SK-N-SH (cell line): ENCODE results near the gene EOGT. TPM values are rescaled to one million over a fixed set of nuclear protein-coding genes. Genes with fewer than 3 reads are reported as not detected.

Source experiments
- CTCF ChIA-PET: fragments of 300-600, 350-600 bp; formaldehyde crosslinking; extraction: SDS; loops from one replicate; lab custom pipeline; 2021; lab: Yijun Ruan, JAX
- POLR2A ChIA-PET: fragments of 350-600 bp; sonication (Branson Sonifier 250); formaldehyde crosslinking; extraction: SDS; loops from one replicate; lab custom pipeline; 2020; ENCODE audit warnings: antibody characterized with exemption, inconsistent platforms; lab: Yijun Ruan, JAX
- DNase-seq: peaks from one replicate; pipeline ENCODE4 v3.0.0; 2012
- H2AFZ ChIP-seq: fragments of 200-600 bp; sonication (generic); 2 replicates; pipeline ENCODE4 v1.8.1; 2016; ENCODE audit warnings: antibody characterized with exemption, mild to moderate bottlenecking, low read depth
- H3F3A ChIP-seq: fragments of 200-600 bp; sonication (generic); replicated peaks from 2 replicates; pipeline ENCODE3; 2016; ENCODE audit warnings: antibody characterized with exemption, mild to moderate bottlenecking; ENCODE audit not compliant: insufficient read depth
- H3K27ac ChIP-seq, 2 experiments: fragments of 200-500 bp in 1 of 2; fragments of 200-600 bp in 1 of 2; sonication (Bioruptor generic) in 1 of 2; sonication (generic), shearing (Covaris generic) in 1 of 2; 2 replicates each; pipeline versions ENCODE4 v1.5.1 to v1.6.1; 2014 to 2016; ENCODE audit warnings: low read depth in 2 of 2, inconsistent platforms in 1 of 2, low read length in 1 of 2, mild to moderate bottlenecking in 1 of 2, mixed read lengths in 1 of 2
- H3K27me3 ChIP-seq: fragments of 200-600 bp; sonication (generic), shearing (Covaris generic); 2 replicates; pipeline ENCODE4 v1.6.1; 2016; ENCODE audit warnings: mixed run types; ENCODE audit not compliant: insufficient read depth
- H3K36me3 ChIP-seq, 2 experiments: fragments of 200-500 bp in 1 of 2; fragments of 200-600 bp in 1 of 2; sonication (Bioruptor generic) in 1 of 2; sonication (generic) in 1 of 2; replicated peaks in 1 of 2; 2 replicates each; pipeline versions ENCODE3 to v1.5.1; 2014 to 2016; ENCODE audit warnings: low read length in 1 of 2, mild to moderate bottlenecking in 1 of 2; ENCODE audit not compliant: insufficient read depth in 2 of 2, control insufficient read depth in 1 of 2
- H3K4me1 ChIP-seq, 2 experiments: fragments of 200-500 bp in 1 of 2; fragments of 200-600 bp in 1 of 2; sonication (Bioruptor generic) in 1 of 2; sonication (generic), shearing (Covaris generic) in 1 of 2; 2 replicates each; pipeline versions ENCODE4 v1.5.1 to v1.6.1; 2014 to 2016; ENCODE audit warnings: low read depth in 1 of 2, low read length in 1 of 2, mixed run types in 1 of 2; ENCODE audit not compliant: insufficient read depth in 2 of 2, control insufficient read depth in 1 of 2
- H3K4me2 ChIP-seq: fragments of 200-600 bp; sonication (generic), shearing (Covaris generic); 2 replicates; pipeline ENCODE4 v1.6.1; 2017; ENCODE audit warnings: mixed run types
- H3K4me3 ChIP-seq, 2 experiments: fragments of 200-500 bp in 1 of 2; fragments of 200-600 bp in 1 of 2; sonication (Bioruptor generic) in 1 of 2; sonication (generic), shearing (Covaris generic) in 1 of 2; 2 replicates each; pipeline versions ENCODE4 v1.5.1 to v1.8.1; 2014 to 2016; ENCODE audit warnings: low read depth in 2 of 2, inconsistent platforms in 1 of 2, low read length in 1 of 2, mild to moderate bottlenecking in 1 of 2, mixed read lengths in 1 of 2, moderate library complexity in 1 of 2
- H3K79me2 ChIP-seq: fragments of 200-600 bp; sonication (generic); 2 replicates; pipeline ENCODE4 v1.8.1; 2017; ENCODE audit warnings: mild to moderate bottlenecking; ENCODE audit not compliant: insufficient read depth
- H3K9ac ChIP-seq: fragments of 200-600 bp; sonication (generic); 2 replicates; pipeline ENCODE4 v1.6.1; 2017; ENCODE audit warnings: mixed run types
- H3K9me2 ChIP-seq: fragments of 200-600 bp; sonication (generic); 2 replicates; pipeline ENCODE4 v1.6.1; 2017; ENCODE audit warnings: mixed run types
- H3K9me3 ChIP-seq: fragments of 200-600 bp; sonication (generic); 2 replicates; pipeline ENCODE4 v1.6.1; 2017; ENCODE audit warnings: mixed run types, mild to moderate bottlenecking, moderate library complexity
- H4K20me1 ChIP-seq: fragments of 200-600 bp; sonication (generic); 2 replicates; pipeline ENCODE4 v1.6.1; 2017; ENCODE audit warnings: mild to moderate bottlenecking, mixed run types; ENCODE audit not compliant: insufficient read depth
- CTCF ChIP-seq: fragments of 200-600 bp; sonication (generic); IDR thresholded peaks from 2 replicates; pipeline ENCODE4 v1.6.1; 2017; ENCODE audit warnings: antibody characterized with exemption, mild to moderate bottlenecking, moderate library complexity
- EP300 ChIP-seq, 2 experiments: IDR thresholded peaks; 2 replicates each; pipeline versions ENCODE4 v1.4.0 to v1.6.1; 2012; ENCODE audit warnings: borderline replicate concordance in 1 of 2, low read depth in 1 of 2, low read length in 1 of 2
- FOXJ3 ChIP-seq: sonication (generic); formaldehyde crosslinking; IDR thresholded peaks from 2 replicates; pipeline ENCODE4 v1.5.1; 2020; ENCODE audit warnings: mild to moderate bottlenecking, missing genetic modification reagents
- JUND ChIP-seq: IDR thresholded peaks from 2 replicates; pipeline ENCODE4 v1.4.0; 2012
- MAX ChIP-seq: IDR thresholded peaks from 2 replicates; pipeline ENCODE4 v1.4.0; 2012; ENCODE audit warnings: low read depth
- RXRA ChIP-seq: IDR thresholded peaks from 2 replicates; pipeline ENCODE4 v1.4.0; 2012; ENCODE audit warnings: low read depth, mild to moderate bottlenecking, borderline replicate concordance
- TCF12 ChIP-seq: IDR thresholded peaks from 2 replicates; pipeline ENCODE4 v1.4.0; 2012
- WGBS: methylation state at CpG from one replicate; pipeline ENCODE4 v1.1.6; 2017; ENCODE audit warnings: low lambda C conversion rate; 5-methylcytosine and 5-hydroxymethylcytosine counted together
- polyA plus RNA-seq, 3 experiments: library from polyadenylated mRNA; depleted of rRNA; stranded (reverse); fragments of >200 nt; gene quantifications; 2 replicates each; pipeline ENCODE4 v1.2.3, GENCODE V29; 2012
- TF ChIP-seq, protein P1 (sequence below): IDR thresholded peaks from 2 replicates; pipeline ENCODE4; 2012
- TF ChIP-seq, protein P2 (sequence below): IDR thresholded peaks from 2 replicates; pipeline ENCODE4 v1.4.0; 2012; ENCODE audit warnings: low read depth, borderline replicate concordance

EOGT gene
- polyA plus RNA-seq, 1 of the 3 experiments (the other 2 are of a cell fraction), result 6.0 TPM

DNA sequence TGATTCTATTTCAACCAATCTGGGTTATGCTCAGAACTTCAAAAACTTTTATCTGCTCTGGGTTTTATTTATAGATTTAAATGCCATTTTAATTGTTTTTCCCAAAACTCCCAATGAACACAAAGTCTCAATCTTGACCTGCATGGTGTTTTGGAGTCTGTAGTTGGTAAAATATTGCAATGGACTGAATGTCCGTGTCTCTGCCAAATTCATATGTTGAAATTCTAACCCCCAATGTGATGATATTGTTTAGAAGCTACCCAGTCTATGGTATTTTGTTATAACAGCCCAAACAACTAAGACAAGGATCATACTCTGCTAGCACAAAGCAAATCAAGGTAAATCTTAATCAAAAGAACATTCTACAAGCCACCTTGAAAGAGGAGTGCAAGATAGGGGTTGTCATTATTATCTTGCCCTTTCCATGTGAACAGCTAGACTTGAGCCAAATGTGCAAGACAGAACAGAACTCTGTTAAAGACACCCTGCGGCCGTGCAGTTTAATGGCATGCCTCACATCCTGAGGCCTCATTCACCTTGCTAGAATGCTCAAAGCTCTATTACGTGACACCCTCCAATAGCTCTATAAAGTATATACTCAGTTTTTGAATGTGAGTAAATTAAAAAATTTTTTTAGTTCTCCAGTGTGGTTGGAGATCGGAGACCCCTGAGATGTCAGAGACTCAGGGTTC lies 7.5 kb downstream of the EOGT start:
- ChIA-PET POLR2A (no interaction called here), CTCF (interaction anchor here (0.9 to 1.6 kb wide), 5 partner anchors 8 to 404 kb away, joined by 3 to 5 read pairs (median 4); partner anchors contain the start of gene EOGT)
- no peaks in the 10 kb centered on the region for H3K9me3 ChIP-seq
- H3K36me3 ChIP-seq, result peaks cover 41 to 57% of the 10 kb centered on the region in 2 experiments
- no peak overlapping the region for H3K4me2 ChIP-seq
- no peak overlapping the region for H3K27ac ChIP-seq
- no peaks in the 10 kb centered on the region for H3K9me2 ChIP-seq
- DNase-seq, result no peak
- WGBS, result 95% methylated on average over 5 of the region's 5 CpGs
- H3K79me2 ChIP-seq, result no peaks in the 10 kb centered on the region
- no peaks in the 10 kb centered on the region for H3F3A ChIP-seq
- H2AFZ ChIP-seq, result no peak overlapping the region
- H3K9ac ChIP-seq, result no peak overlapping the region
- H3K27me3 ChIP-seq, result no peaks in the 10 kb centered on the region
- TF ChIP-seq FOXJ3 (CRISPR knock-in tag) (no peak), CTCF (no peak), EP300 (IDR thresholded peaks at IDR 0.05; ENCODE audit: borderline replicate concordance in 1 of 2, low read depth in 1 of 2, low read length in 1 of 2) (no peak), JUND (no peak)
- TF ChIP-seq, protein P1, sequence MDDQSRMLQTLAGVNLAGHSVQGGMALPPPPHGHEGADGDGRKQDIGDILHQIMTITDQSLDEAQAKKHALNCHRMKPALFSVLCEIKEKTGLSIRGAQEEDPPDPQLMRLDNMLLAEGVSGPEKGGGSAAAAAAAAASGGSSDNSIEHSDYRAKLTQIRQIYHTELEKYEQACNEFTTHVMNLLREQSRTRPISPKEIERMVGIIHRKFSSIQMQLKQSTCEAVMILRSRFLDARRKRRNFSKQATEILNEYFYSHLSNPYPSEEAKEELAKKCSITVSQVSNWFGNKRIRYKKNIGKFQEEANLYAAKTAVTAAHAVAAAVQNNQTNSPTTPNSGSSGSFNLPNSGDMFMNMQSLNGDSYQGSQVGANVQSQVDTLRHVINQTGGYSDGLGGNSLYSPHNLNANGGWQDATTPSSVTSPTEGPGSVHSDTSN, result no peak
- TF ChIP-seq, protein P2, sequence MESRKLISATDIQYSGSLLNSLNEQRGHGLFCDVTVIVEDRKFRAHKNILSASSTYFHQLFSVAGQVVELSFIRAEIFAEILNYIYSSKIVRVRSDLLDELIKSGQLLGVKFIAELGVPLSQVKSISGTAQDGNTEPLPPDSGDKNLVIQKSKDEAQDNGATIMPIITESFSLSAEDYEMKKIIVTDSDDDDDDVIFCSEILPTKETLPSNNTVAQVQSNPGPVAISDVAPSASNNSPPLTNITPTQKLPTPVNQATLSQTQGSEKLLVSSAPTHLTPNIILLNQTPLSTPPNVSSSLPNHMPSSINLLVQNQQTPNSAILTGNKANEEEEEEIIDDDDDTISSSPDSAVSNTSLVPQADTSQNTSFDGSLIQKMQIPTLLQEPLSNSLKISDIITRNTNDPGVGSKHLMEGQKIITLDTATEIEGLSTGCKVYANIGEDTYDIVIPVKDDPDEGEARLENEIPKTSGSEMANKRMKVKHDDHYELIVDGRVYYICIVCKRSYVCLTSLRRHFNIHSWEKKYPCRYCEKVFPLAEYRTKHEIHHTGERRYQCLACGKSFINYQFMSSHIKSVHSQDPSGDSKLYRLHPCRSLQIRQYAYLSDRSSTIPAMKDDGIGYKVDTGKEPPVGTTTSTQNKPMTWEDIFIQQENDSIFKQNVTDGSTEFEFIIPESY, result no peak
- no peaks in the 10 kb centered on the region; a peak in 1 of 4 replicates for H3K4me1 ChIP-seq
- no peaks in the 10 kb centered on the region for H4K20me1 ChIP-seq
- H3K4me3 ChIP-seq, result no peak overlapping the region

DNA sequence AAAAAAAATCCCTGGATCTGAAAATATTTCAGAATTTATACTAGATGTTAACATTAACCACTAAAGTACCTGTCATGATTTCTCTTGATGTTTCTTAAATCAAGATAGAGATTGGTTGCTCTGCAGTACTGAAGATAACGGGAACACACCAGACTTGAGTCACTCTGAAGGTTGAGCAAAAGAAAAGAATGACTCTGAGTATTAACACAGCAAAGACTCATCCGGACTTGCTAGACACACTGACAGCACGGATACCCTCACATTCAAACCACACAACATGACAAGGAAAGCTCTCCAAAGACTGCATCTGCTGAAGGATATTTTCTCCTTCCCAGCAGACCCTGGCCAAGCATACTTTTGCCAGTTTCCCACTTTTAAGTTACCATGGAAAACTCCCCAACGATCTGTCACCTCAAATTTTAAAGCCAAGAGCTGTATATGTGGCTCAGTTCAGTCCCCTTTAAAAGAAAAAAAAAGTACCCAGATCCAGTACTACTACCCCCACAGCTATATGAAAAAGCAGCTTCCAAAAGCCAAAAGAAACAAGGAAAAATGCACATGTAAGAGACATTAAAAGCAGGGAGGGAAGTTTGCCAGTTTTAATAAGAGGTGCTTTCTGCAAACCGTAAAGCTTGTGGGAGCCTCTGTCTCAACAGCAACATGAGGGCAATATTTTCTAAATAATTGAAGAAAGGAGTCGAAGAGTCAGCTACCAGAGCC lies 8.3 kb downstream of the EOGT start:
- POLR2A ChIA-PET, result no interaction called here
- CTCF ChIA-PET, result interaction anchor here (0.9 to 1.4 kb wide), 3 partner anchors 8 to 405 kb away, joined by 3 to 4 read pairs (median 3); partner anchors contain the start of gene EOGT
- no peaks in the 10 kb centered on the region for H3F3A ChIP-seq
- no peaks in the 10 kb centered on the region; a peak in 1 of 4 replicates for H3K4me1 ChIP-seq
- WGBS, result 83% methylated on average over 6 of the region's 6 CpGs
- TF ChIP-seq RXRA (no peak), MAX (no peak), TCF12 (no peak)
- no peaks in the 10 kb centered on the region for H3K79me2 ChIP-seq
- DNase-seq, result no peak
- H3K36me3 ChIP-seq, result peaks cover 44 to 51% of the 10 kb centered on the region in 2 experiments
- no peaks in the 10 kb centered on the region for H3K9me3 ChIP-seq
- H3K9ac ChIP-seq, result no peak overlapping the region
- H2AFZ ChIP-seq, result no peak overlapping the region
- no peak overlapping the region for H3K27ac ChIP-seq
- no peaks in the 10 kb centered on the region for H3K27me3 ChIP-seq
- no peaks in the 10 kb centered on the region for H4K20me1 ChIP-seq
- H3K9me2 ChIP-seq, result no peaks in the 10 kb centered on the region
- no peak overlapping the region for H3K4me3 ChIP-seq
- H3K4me2 ChIP-seq, result no peak overlapping the region
